Measurements from ENCODE around the gene HABP2. TPM values are rescaled to one million over a fixed set of nuclear protein-coding genes. Genes with fewer than 3 reads are reported as not detected.

HABP2 gene
- total RNA-seq, 1 experiment from 2014 or later, result not detected

DNA sequence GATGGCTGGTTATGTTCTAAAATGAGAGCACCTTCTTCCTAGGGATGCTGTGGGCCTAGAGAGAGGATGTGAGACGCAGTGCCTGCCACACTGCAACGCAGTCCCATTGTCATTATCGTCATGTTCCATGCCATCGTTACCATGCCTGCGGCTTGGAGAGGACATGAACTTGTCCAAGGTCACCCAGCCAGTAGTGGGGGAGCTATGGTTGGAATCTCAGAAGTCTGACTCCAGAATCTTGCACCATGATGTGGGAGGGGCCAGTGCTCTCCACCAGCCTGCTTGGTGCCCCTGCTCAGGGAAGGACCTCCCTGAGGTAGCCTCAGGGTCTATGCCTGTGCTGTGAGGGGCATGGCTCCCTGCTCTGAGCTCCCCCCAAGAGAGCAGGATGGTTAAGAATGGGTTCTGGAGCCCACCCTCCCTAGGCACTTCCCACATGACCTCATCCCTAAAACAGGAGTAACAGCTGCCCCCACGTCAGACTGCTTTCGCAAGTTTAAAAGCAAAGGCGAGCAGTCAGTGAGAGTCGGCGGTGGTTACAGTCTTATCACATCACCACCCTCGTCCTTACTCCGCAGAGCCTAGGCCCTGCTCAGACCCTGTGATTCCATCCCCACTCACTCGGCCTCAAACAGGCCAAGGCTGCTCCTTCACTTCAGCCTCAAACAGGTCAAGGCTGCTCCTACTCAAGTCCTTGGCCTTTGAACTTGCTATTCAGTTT is 50.4 kb downstream of the HABP2 start:
- H3K9ac ChIP-seq (ENCODE audit: extremely low read depth, insufficient read length, low read length), result no peak overlapping the region
- H2BK12ac ChIP-seq (ENCODE audit: insufficient read length, low read depth, low read length), result no peak overlapping the region
- H3K9me3 ChIP-seq (ENCODE audit: control insufficient read depth, low read depth, low read length), result no peaks in the 10 kb centered on the region
- H3K18ac ChIP-seq (ENCODE audit: insufficient read length, low read depth, low read length), result no peak overlapping the region
- no CpG with 5 or more reads among the region's 13 CpGs for WGBS (ENCODE audit: extremely low coverage, insufficient read length, low lambda C conversion rate)
- Mint-ChIP-seq H3K9me3 (no peaks in the 10 kb centered on the region), H3K36me3 (ENCODE audit: insufficient read depth in 1 of 3, low read depth in 3 of 3) (no peaks in the 10 kb centered on the region), H3K27ac (no peak overlapping the region), H3K4me1 (no peaks in the 10 kb centered on the region), H3K27me3 (ENCODE audit: low read depth) (peaks cover 25% of the 10 kb centered on the region), H3K4me3 (no peak overlapping the region)
- H2AK5ac ChIP-seq (ENCODE audit: insufficient read length, low read length), result no peak overlapping the region
- H3K23ac ChIP-seq (ENCODE audit: insufficient read length, low read depth, low read length), result no peak overlapping the region
- H3K23me2 ChIP-seq (ENCODE audit: insufficient read length, low read depth, low read length, poor library complexity, severe bottlenecking), result no peaks in the 10 kb centered on the region
- H2BK15ac ChIP-seq (ENCODE audit: low read depth, low read length), result no peak overlapping the region
- H3K27ac ChIP-seq (ENCODE audit: insufficient read length, low read depth, low read length), result no peak overlapping the region
- no peak overlapping the region for H3T11ph ChIP-seq (ENCODE audit: low read length)
- H3K27me3 ChIP-seq (ENCODE audit: insufficient read depth, low read length), result no peaks in the 10 kb centered on the region
- H4K8ac ChIP-seq (replicated peaks; ENCODE audit: insufficient read length, low read depth, low read length), result peak overlapping the region; percentile 80
- no peaks in the 10 kb centered on the region for H4K20me1 ChIP-seq (ENCODE audit: control insufficient read depth, insufficient read depth, insufficient read length)
- H2BK20ac ChIP-seq (ENCODE audit: low read depth, low read length, poor library complexity, severe bottlenecking), result no peak overlapping the region
- H2BK5ac ChIP-seq (ENCODE audit: insufficient read length, low read length), result no peak overlapping the region
- H2AFZ ChIP-seq (ENCODE audit: low read length), result no peak overlapping the region
- H3K79me2 ChIP-seq (ENCODE audit: insufficient read depth, low read length), result no peaks in the 10 kb centered on the region
- H3K4me1 ChIP-seq (ENCODE audit: insufficient read depth, low read length), result no peaks in the 10 kb centered on the region
- H3K79me1 ChIP-seq (ENCODE audit: insufficient read depth, low read depth, low read length, poor library complexity, severe bottlenecking), result no peaks in the 10 kb centered on the region
- no peak overlapping the region for H4K91ac ChIP-seq (ENCODE audit: insufficient read length, low read depth, low read length)
- no peak overlapping the region for H3K56ac ChIP-seq (ENCODE audit: insufficient read length, low read depth, low read length)
- DNase-seq, result no peak
- TF ChIP-seq, protein P1, sequence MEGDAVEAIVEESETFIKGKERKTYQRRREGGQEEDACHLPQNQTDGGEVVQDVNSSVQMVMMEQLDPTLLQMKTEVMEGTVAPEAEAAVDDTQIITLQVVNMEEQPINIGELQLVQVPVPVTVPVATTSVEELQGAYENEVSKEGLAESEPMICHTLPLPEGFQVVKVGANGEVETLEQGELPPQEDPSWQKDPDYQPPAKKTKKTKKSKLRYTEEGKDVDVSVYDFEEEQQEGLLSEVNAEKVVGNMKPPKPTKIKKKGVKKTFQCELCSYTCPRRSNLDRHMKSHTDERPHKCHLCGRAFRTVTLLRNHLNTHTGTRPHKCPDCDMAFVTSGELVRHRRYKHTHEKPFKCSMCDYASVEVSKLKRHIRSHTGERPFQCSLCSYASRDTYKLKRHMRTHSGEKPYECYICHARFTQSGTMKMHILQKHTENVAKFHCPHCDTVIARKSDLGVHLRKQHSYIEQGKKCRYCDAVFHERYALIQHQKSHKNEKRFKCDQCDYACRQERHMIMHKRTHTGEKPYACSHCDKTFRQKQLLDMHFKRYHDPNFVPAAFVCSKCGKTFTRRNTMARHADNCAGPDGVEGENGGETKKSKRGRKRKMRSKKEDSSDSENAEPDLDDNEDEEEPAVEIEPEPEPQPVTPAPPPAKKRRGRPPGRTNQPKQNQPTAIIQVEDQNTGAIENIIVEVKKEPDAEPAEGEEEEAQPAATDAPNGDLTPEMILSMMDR (conservative IDR thresholded peaks at IDR 0.05), result no peak
- H3K14ac ChIP-seq (ENCODE audit: insufficient read depth, low read length), result no peak overlapping the region
- no peak overlapping the region for H2BK120ac ChIP-seq (ENCODE audit: low read depth, low read length, poor library complexity, severe bottlenecking)
- no peak overlapping the region for H4K5ac ChIP-seq (ENCODE audit: insufficient read length, low read depth, low read length)
- H3K4ac ChIP-seq (ENCODE audit: low read depth, low read length), result no peak overlapping the region
- no peak overlapping the region for H3K4me2 ChIP-seq (ENCODE audit: insufficient read depth, insufficient read length, low read length)
